ENCODE results near the gene THOC5. TPM values are rescaled to one million over a fixed set of nuclear protein-coding genes. Genes with fewer than 3 reads are reported as not detected.
"Not testable (repeated sequence)": the region's sequence is repeated elsewhere in the genome, so short reads cannot be mapped to it uniquely, and the experiment has no call there.

The THOC5 gene
- total RNA-seq, 3 donors from 2014 or later (not counting 1 experiment from before 2014, with no cell fraction given), result 42.4 to 62.5 (median 52.6) TPM

GRCh38 chr22:29550005-29550404, 3.6 kb downstream of the THOC5 start:
- no peak overlapping the region for H3K27ac ChIP-seq (ENCODE audit: low read length)
- no peaks in the 10 kb centered on the region for H3K27me3 Mint-ChIP-seq (ENCODE audit: low read depth in 2 of 2)

GRCh38 chr22:29545045-29545444, 8.5 kb downstream of the THOC5 start:
- intact Hi-C loops (cut with micrococcal nuclease); ATAC-seq; H3K4me3 ChIP-seq (ENCODE audit: low read length); H3K9me3 ChIP-seq (ENCODE audit: control insufficient read depth, insufficient read depth, low read length); H3K27ac ChIP-seq (ENCODE audit: low read length); H3K27me3 ChIP-seq (ENCODE audit: control insufficient read depth, insufficient read depth, low read length); H3K4me3 Mint-ChIP-seq; H3K9me3 Mint-ChIP-seq; DNase-seq; H3K4me1 ChIP-seq (ENCODE audit: control insufficient read depth, insufficient read depth, low read length); H3K27me3 Mint-ChIP-seq (ENCODE audit: low read depth in 2 of 2): not testable (repeated sequence)
- WGBS (ENCODE audit: insufficient coverage), result 95% methylated on average over 8 of the region's 8 CpGs
- Mint-ChIP-seq H3K4me1 (peaks cover 0 to 13% of the 10 kb centered on the region in 2 donors), H3K36me3 (peaks cover 20% of the 10 kb centered on the region), H3K27ac (peak overlapping the region in 1 of 2 donors; percentile 0)
- H3K36me3 ChIP-seq (ENCODE audit: control insufficient read depth, insufficient read depth, low read length), result peaks cover 48% of the 10 kb centered on the region

More at GRCh38 chr22:29550005-29550404, 3.6 kb downstream of the THOC5 start:
- peaks cover 14 to 27% of the 10 kb centered on the region in 2 donors for H3K4me1 Mint-ChIP-seq
- no peaks in the 10 kb centered on the region for H3K9me3 ChIP-seq (ENCODE audit: control insufficient read depth, insufficient read depth, low read length)
- intact Hi-C loops (cut with micrococcal nuclease), result no loop called here
- H3K27ac Mint-ChIP-seq, result peak overlapping the region in 1 of 2 donors; percentile 39
- H3K36me3 ChIP-seq (ENCODE audit: control insufficient read depth, insufficient read depth, low read length), result peaks cover 19% of the 10 kb centered on the region
- H3K9me3 Mint-ChIP-seq, result no peaks in the 10 kb centered on the region
- H3K4me3 ChIP-seq (ENCODE audit: low read length), result no peak overlapping the region
- no peaks in the 10 kb centered on the region for H3K27me3 ChIP-seq (ENCODE audit: control insufficient read depth, insufficient read depth, low read length)
- 94% methylated on average over 4 of the region's 4 CpGs for WGBS (ENCODE audit: insufficient coverage)
- DNase-seq (no peak), ATAC-seq (no peak)
- H3K36me3 Mint-ChIP-seq, result peaks cover 8% of the 10 kb centered on the region
- no peak for TF ChIP-seq CTCF (IDR thresholded peaks at IDR 0.05)
- H3K4me3 Mint-ChIP-seq, result no peak overlapping the region
- H3K4me1 ChIP-seq (ENCODE audit: control insufficient read depth, insufficient read depth, low read length), result peaks cover 16% of the 10 kb centered on the region

GRCh38 chr22:29541845-29542244, 11.7 kb downstream of the THOC5 start:
- Mint-ChIP-seq H3K27ac (peak overlapping the region; percentile 8 to 24), H3K27me3 (ENCODE audit: low read depth in 2 of 2) (no peaks in the 10 kb centered on the region), H3K4me1 (peaks cover 0 to 4% of the 10 kb centered on the region in 2 donors), H3K36me3 (peaks cover 18% of the 10 kb centered on the region), H3K9me3 (no peaks in the 10 kb centered on the region), H3K4me3 (no peak overlapping the region)
- no peak for TF ChIP-seq CTCF (IDR thresholded peaks at IDR 0.05)
- Histone ChIP-seq H3K4me3 (ENCODE audit: low read length) (no peak overlapping the region), H3K27me3 (ENCODE audit: control insufficient read depth, insufficient read depth, low read length) (no peaks in the 10 kb centered on the region), H3K36me3 (ENCODE audit: control insufficient read depth, insufficient read depth, low read length) (peaks cover 53% of the 10 kb centered on the region), H3K4me1 (ENCODE audit: control insufficient read depth, insufficient read depth, low read length) (no peaks in the 10 kb centered on the region), H3K27ac (ENCODE audit: low read length) (no peak overlapping the region), H3K9me3 (ENCODE audit: control insufficient read depth, insufficient read depth, low read length) (no peaks in the 10 kb centered on the region)
- intact Hi-C loops (cut with micrococcal nuclease), result no loop called here
- ATAC-seq, result no peak
- no peak for DNase-seq
- WGBS (ENCODE audit: insufficient coverage), result 38% methylated on average over 1 of the region's 1 CpG

GRCh38 chr22:29539105-29539504, 14.5 kb downstream of the THOC5 start:
- no peak for DNase-seq
- no peaks in the 10 kb centered on the region for H3K4me1 Mint-ChIP-seq
- peaks cover 27% of the 10 kb centered on the region for H3K36me3 Mint-ChIP-seq
- intact Hi-C loops (cut with micrococcal nuclease), result no loop called here
- Histone ChIP-seq H3K4me3 (ENCODE audit: low read length) (no peak overlapping the region), H3K9me3 (ENCODE audit: control insufficient read depth, insufficient read depth, low read length) (no peaks in the 10 kb centered on the region), H3K27me3 (ENCODE audit: control insufficient read depth, insufficient read depth, low read length) (no peaks in the 10 kb centered on the region), H3K4me1 (ENCODE audit: control insufficient read depth, insufficient read depth, low read length) (no peaks in the 10 kb centered on the region), H3K36me3 (ENCODE audit: control insufficient read depth, insufficient read depth, low read length) (peaks cover 64% of the 10 kb centered on the region), H3K27ac (ENCODE audit: low read length) (no peak overlapping the region)
- no peaks in the 10 kb centered on the region for H3K9me3 Mint-ChIP-seq
- H3K27me3 Mint-ChIP-seq (ENCODE audit: low read depth in 2 of 2), result no peaks in the 10 kb centered on the region
- no peak overlapping the region for H3K27ac Mint-ChIP-seq
- no peak for ATAC-seq
- 82% methylated on average over 3 of the region's 3 CpGs for WGBS (ENCODE audit: insufficient coverage)
- no peak overlapping the region for H3K4me3 Mint-ChIP-seq
- no peak for TF ChIP-seq CTCF (IDR thresholded peaks at IDR 0.05)

Data from natural killer cell (primary cell).